Activated naive CD4-positive, alpha-beta T cell treated with anti-CD3 and anti-CD28 coated beads, Interleukin-2, amount 50 U/mL, for 16 hours (primary cell): Measurements from ENCODE around the gene SIRPA.
A peak's percentile ranks its signal among the peaks of the same experiment; 100 is the strongest.

ENCODE experiments used
- DNase-seq: peaks from one replicate; pipeline ENCODE4 v3.0.0-alpha.2; 2020

Gene SIRPA

GRCh38 chr20:1952737-1953530 lies 57.7 kb downstream of the SIRPA start:
- DNase-seq, result no peak

GRCh38 chr20:1953621-1954020 lies 58.4 kb downstream of the SIRPA start:
- no peak for DNase-seq

GRCh38 chr20:1955217-1955616 lies 60.0 kb downstream of the SIRPA start:
- DNase-seq, result no peak

DNA sequence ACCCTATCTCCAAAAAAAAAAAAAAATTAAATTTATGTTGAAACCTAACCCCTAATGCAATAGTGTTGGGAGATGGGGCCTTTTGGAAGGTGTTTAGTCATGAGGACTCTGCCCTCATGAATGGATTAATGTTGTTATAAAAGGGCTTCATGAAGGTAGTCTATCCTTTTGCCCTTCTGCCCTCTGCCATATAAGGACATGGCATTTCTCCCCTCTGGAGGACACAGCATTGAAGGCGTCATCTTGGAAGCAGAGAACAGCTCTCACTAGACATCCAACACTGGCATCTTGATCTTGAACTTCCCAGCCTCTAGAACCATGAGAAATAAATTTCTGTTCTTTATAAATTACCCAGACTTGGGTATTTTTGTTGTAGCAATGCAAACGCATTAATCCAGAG lies 63.2 kb downstream of the SIRPA start:
- no peak for DNase-seq

DNA sequence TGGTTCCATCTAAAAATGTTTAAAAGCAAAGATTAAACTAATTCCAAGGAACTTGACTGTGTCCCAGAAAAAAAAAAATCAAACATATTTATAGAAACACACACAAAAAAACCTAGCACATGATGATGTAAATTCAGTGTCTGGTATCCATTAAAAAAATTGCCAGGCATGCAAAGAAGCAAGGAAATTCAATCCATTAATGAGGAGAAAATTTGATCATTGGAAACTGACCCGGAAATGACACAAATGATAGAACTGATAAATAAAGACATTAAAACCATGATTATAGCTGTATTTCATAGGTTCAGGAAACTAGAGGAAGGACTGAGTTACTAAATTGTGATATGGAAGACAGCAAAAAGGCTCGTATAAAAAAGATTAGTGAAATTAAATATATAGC lies 63.9 kb downstream of the SIRPA start:
- DNase-seq, result no peak

DNA sequence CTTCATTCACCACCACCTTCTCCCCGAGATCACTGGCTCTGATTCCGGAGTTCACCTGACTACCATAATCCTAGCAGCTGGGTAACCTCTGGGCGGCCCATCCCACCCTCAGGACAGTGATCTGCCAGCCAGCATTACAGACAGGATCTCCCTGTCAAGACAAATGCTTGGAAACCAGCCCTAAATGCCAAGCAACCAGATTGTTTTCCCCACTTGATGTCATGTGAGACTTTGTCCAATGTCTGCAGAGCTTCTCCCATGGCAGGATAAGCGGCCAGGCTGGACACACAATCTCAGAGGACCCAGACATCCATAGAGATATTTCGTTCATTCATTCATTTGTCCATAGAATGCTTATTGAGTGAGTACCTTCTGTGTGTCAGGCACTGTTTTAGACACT lies 66.2 kb downstream of the SIRPA start:
- no peak for DNase-seq

GRCh38 chr20:1964061-1964460 lies 68.9 kb downstream of the SIRPA start:
- no peak for DNase-seq

DNA sequence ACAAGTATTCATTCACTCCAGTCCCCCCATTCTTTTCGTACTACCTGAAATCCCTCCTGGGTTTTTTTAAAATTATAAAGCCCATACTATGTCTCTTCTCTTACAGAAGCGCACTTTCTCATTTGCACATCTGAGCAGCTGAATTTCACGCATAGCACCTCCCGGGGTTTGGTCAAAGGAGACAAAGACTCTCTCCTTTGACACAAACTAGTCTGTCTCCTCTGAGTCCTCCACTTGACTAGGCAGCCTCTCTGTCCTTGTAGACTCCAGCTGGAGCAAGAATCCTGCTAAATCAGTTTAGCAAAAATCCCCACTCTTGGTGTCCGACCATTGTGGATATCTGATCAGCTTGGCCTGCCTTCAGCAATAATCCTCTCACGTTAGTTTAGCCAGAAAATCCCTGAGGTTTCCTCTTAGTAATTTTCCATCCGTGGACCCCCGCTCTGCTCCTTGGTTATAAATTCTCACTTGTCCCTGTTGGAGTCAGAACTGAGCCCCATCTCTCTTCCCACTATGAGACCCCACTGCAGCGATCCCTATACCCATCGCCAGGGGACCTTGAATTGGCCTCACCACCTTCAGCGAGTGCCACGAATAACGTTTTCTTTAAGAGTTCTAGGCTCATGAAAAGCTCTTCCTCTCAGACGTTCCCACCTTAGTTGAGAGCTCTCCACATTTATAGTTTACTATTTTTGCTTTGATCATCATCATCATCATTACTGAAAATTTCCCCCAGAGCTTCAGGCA lies 69.6 kb downstream of the SIRPA start:
- peak; percentile 33 for DNase-seq

- DNase-seq, result peak; percentile 90
These were observed 70.5 kb downstream of the SIRPA start for GRCh38 chr20:1965520-1966351.

DNA sequence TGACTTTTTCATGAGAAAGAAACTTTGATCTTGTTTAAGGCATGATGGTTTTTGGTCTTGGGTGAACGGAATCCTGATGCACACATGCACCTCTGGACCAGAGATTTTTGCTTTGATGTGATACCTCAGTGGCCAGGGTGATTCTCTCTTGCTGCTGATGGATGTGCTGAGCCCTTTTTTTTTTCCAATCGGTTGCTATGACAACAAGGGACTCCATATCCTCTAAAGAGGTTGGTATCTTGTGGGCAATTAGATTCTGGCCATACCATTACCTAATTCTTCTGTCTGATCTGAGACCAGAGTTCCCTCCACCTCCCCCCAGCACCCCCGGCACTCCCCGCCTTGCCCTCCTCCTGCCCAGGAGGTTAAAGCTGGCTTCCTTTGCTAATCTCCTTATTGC lies 73.8 kb downstream of the SIRPA start:
- DNase-seq, result no peak

DNA sequence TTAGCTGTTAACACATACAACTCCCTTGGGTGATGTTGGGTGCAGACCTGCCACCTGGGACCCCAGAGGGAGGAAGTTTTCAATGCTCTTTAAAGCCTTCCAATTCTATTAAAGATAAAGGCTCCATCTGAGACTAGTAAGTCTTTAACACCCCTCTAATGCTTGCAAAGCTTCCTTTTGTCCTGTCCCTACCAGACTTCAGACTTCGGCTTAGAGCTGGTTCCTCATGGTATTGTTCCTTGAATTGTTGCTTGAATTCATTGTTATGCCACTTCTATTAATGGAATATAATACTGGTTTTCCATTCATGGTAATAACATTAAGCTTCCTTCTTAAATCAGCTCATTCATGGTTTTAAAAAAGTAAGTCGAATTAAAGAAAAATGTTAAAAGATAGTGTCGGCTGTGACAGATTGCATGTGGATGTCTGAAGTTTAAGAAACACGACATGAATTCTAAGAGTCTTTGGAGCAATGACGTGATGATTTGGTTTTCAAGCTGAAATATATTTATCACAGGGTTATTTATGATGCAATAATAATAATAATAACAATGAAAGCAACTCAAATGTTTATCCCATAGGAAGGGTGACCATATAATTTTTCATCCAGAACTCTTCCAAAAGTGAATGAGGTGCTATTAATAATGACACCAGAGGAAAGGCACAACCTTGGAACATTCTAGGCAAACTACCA lies 76.8 kb downstream of the SIRPA start:
- no peak for DNase-seq

- no peak for DNase-seq
These were observed 78.6 kb downstream of the SIRPA start for GRCh38 chr20:1973601-1974440.

- DNase-seq, result no peak
These were observed 80.1 kb downstream of the SIRPA start for GRCh38 chr20:1975291-1975690.

DNA sequence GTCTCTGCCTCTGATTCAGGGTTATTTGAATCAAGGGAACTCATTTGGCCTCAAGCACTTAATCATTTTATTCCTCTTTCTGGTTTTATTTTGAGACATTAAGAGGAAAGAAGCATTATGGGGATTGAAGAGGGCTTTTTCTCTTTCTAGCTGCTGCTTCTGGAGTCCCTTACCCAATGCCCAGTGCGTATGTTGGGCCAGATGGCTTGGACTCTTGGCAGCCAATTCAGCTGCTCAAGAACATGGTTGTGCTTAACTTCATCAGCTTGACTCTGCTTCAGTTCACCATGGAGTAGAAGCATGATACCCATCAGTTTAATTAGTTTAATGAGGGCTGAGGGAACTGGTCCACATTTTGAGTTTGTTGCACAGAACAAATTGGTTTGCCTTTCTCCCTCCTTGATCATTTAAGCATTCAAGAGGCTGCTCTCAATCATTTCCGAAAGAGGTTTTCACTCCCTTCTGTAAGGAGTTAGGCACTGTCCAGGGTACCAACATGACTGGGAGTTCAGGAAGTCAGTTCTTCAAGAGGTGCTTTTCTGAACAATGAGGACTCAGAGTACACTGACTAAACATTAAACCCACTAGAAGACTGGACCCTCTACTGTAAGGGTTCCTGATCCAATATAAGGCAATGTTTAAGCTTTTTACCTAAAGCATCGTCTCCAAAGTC lies 84.0 kb downstream of the SIRPA start:
- no peak for DNase-seq

GRCh38 chr20:1982686-1983085 lies 87.5 kb downstream of the SIRPA start:
- no peak for DNase-seq

GRCh38 chr20:1983301-1983700 lies 88.1 kb downstream of the SIRPA start:
- no peak for DNase-seq

DNA sequence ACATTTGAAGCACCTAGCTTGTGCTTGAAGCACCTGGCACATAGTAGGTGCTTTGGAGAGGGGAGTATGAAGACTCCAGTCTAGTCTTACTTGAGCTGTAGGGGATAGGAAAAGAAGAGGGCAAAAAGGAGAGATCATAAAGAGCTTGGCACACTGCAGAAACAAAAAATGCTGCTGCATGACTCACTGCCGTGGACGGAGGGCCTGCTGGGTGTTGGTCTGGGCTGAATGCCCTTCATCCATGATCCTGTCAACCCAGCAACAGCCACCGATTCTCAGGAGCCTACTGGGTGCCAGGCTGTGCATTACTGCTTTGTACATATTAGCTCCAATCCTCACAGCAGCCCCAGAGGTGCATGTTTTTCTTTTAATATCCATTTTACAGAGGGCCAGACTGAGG lies 92.6 kb downstream of the SIRPA start:
- no peak for DNase-seq
